Loucy (cell line): ENCODE measurements around the gene CAPNS2.

Source experiments
- H2AFZ ChIP-seq: fragments of 200-600 bp; sonication (generic); 2 replicates; pipeline ENCODE4 v1.6.0; 2016; ENCODE audit warnings: antibody characterized with exemption, mild to moderate bottlenecking, low read length, moderate library complexity
- H3F3A ChIP-seq: fragments of 200-600 bp; 2 replicates; pipeline ENCODE4 v1.6.0; 2016; ENCODE audit warnings: antibody characterized with exemption, low read depth, mild to moderate bottlenecking
- H3K27me3 ChIP-seq: fragments of 200-600 bp; sonication (generic); 2 replicates; pipeline ENCODE4 v1.6.1; 2014; ENCODE audit warnings: low read length, mild to moderate bottlenecking; ENCODE audit not compliant: insufficient read depth, poor library complexity, severe bottlenecking
- H3K36me3 ChIP-seq: fragments of 200-600 bp; sonication (generic); 2 replicates; pipeline ENCODE4 v1.6.1; 2016; ENCODE audit warnings: low read length; ENCODE audit not compliant: insufficient read depth
- H3K4me1 ChIP-seq: fragments of 200-600 bp; sonication (generic); 2 replicates; pipeline ENCODE4 v1.5.1; 2014; ENCODE audit warnings: low read length, mild to moderate bottlenecking; ENCODE audit not compliant: insufficient read depth, poor library complexity, severe bottlenecking
- H3K4me2 ChIP-seq: fragments of 200-600 bp; sonication (generic); 2 replicates; pipeline ENCODE4 v1.6.0; 2014; ENCODE audit warnings: antibody characterized with exemption, low read length, low read depth, mild to moderate bottlenecking; ENCODE audit not compliant: poor library complexity, severe bottlenecking
- H3K4me3 ChIP-seq: fragments of 200-600 bp; sonication (generic); 2 replicates; pipeline ENCODE4 v1.5.1; 2014; ENCODE audit warnings: low read length, mild to moderate bottlenecking, mixed read lengths; ENCODE audit not compliant: poor library complexity, severe bottlenecking
- H3K79me2 ChIP-seq: fragments of 200-600 bp; sonication (generic); 2 replicates; pipeline ENCODE4 v1.6.1; 2014; ENCODE audit warnings: low read length; ENCODE audit not compliant: insufficient read depth
- H3K9ac ChIP-seq: fragments of 200-600 bp; sonication (generic); 2 replicates; pipeline ENCODE4 v1.6.0; 2014; ENCODE audit warnings: mild to moderate bottlenecking, low read depth, low read length, moderate library complexity; ENCODE audit not compliant: poor library complexity, severe bottlenecking
- H3K9me2 ChIP-seq: fragments of 200-600 bp; sonication (generic); replicated peaks from 2 replicates; pipeline ENCODE4 v1.6.1; 2016; ENCODE audit warnings: low read depth, low read length, mixed read lengths
- H3K9me3 ChIP-seq: fragments of 200-600 bp; sonication (generic); 2 replicates; pipeline ENCODE4 v1.6.1; 2014; ENCODE audit warnings: mild to moderate bottlenecking, antibody characterized with exemption, low read length, low read depth; ENCODE audit not compliant: insufficient read depth
- H4K20me1 ChIP-seq: fragments of 200-600 bp; sonication (generic); 2 replicates; pipeline ENCODE4 v1.6.0; 2014; ENCODE audit warnings: antibody characterized with exemption, low read length, mild to moderate bottlenecking; ENCODE audit not compliant: insufficient read depth, poor library complexity, severe bottlenecking
- EZH2phosphoT487 ChIP-seq: fragments of 200-600 bp; IDR thresholded peaks from 2 replicates; pipeline ENCODE4 v1.6.1; 2018; ENCODE audit warnings: antibody characterized with exemption, mild to moderate bottlenecking, moderate library complexity, borderline replicate concordance
- TF ChIP-seq, protein P1 (sequence below): fragments of 200-600 bp; sonication (generic); conservative IDR thresholded peaks from 2 replicates; pipeline ENCODE4 v1.5.1; 2014; ENCODE audit warnings: mild to moderate bottlenecking, antibody characterized with exemption, low read length

The CAPNS2 gene

DNA sequence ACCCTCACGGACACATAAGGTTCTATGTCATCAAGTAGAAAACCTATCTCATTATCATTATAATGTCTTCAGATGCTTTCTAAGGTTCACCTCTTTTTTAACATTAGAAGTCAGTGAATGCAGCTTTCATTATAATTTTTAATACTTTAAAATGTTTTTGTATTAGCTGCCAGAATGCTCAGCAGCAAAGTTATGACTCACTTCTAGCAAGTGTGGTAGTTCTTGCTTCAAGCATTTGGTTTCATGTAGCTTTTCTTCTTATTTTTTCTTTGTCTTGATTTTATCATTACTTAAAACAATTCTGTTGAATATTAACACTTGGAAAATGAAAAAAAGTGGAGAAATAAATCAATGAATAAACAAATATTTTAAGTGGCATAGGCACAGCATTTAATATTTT is 34.3 kb upstream of the CAPNS2 start:
- no peaks in the 10 kb centered on the region for H3K9me3 ChIP-seq
- H3K9me2 ChIP-seq, result no peaks in the 10 kb centered on the region
- H4K20me1 ChIP-seq, result no peaks in the 10 kb centered on the region
- peaks cover 10% of the 10 kb centered on the region for H3K4me1 ChIP-seq
- TF ChIP-seq, protein P1, sequence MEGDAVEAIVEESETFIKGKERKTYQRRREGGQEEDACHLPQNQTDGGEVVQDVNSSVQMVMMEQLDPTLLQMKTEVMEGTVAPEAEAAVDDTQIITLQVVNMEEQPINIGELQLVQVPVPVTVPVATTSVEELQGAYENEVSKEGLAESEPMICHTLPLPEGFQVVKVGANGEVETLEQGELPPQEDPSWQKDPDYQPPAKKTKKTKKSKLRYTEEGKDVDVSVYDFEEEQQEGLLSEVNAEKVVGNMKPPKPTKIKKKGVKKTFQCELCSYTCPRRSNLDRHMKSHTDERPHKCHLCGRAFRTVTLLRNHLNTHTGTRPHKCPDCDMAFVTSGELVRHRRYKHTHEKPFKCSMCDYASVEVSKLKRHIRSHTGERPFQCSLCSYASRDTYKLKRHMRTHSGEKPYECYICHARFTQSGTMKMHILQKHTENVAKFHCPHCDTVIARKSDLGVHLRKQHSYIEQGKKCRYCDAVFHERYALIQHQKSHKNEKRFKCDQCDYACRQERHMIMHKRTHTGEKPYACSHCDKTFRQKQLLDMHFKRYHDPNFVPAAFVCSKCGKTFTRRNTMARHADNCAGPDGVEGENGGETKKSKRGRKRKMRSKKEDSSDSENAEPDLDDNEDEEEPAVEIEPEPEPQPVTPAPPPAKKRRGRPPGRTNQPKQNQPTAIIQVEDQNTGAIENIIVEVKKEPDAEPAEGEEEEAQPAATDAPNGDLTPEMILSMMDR, result no peak
- TF ChIP-seq EZH2phosphoT487, result no peak
- no peak overlapping the region for H3K4me2 ChIP-seq
- H2AFZ ChIP-seq, result no peak overlapping the region
- no peak overlapping the region for H3K9ac ChIP-seq
- H3K4me3 ChIP-seq, result no peak overlapping the region
- no peaks in the 10 kb centered on the region for H3K27me3 ChIP-seq
- no peaks in the 10 kb centered on the region for H3K79me2 ChIP-seq
- H3F3A ChIP-seq, result no peaks in the 10 kb centered on the region
- no peaks in the 10 kb centered on the region for H3K36me3 ChIP-seq

DNA sequence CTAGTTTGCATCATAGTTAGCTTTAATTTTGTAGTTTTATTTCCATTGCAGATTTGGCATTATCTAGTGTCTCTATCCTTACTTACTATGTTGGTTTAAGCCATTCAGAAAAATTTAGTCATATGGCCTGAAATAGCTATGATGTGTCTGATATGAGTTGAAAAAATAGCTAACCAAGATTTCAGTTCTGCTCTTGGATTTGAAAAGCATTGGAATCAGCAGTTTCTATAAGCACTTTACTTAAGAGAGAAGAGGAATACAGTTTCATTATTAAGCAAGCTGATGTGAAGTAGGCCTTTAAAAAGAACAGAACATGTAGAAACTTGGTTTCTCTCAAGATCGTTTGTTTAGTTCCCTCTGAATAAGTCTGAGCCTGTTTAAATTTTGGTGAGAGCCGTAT is 31.7 kb upstream of the CAPNS2 start:
- H3K79me2 ChIP-seq, result no peaks in the 10 kb centered on the region
- H3K9me2 ChIP-seq, result no peaks in the 10 kb centered on the region
- H3F3A ChIP-seq, result no peaks in the 10 kb centered on the region
- H3K9me3 ChIP-seq, result no peaks in the 10 kb centered on the region
- H4K20me1 ChIP-seq, result no peaks in the 10 kb centered on the region
- H3K9ac ChIP-seq, result no peak overlapping the region
- H3K27me3 ChIP-seq, result no peaks in the 10 kb centered on the region
- H2AFZ ChIP-seq, result no peak overlapping the region; the same call in 1 of the 2 replicates
- H3K4me3 ChIP-seq, result no peak overlapping the region
- H3K4me1 ChIP-seq, result peaks cover 19% of the 10 kb centered on the region
- TF ChIP-seq EZH2phosphoT487, result no peak
- TF ChIP-seq, protein P1, result no peak
- no peak overlapping the region for H3K4me2 ChIP-seq
- no peaks in the 10 kb centered on the region for H3K36me3 ChIP-seq

DNA sequence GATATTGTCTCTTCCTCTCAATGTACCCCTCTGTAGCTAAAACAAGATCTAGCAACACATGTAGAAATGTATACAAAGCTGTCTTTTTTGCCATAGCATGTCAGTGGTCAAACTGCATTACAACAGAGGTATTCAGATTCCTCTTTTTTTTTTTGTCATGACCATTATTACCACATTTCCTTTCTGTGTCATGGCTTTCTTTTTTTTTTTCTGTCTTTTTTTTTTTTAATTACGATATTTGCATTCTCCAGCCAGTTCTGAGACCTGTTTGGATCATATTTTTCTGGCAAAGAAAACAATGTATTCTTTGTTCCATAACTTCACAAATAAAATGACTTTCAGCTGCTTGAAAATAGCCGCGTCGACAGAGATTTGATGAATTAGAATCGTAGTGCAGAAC is 27.4 kb upstream of the CAPNS2 start:
- Histone ChIP-seq H2AFZ (no peak overlapping the region), H3K27me3 (no peaks in the 10 kb centered on the region), H3K9ac (no peak overlapping the region), H3F3A (no peaks in the 10 kb centered on the region), H3K4me2 (no peak overlapping the region), H3K79me2 (no peaks in the 10 kb centered on the region), H3K36me3 (no peaks in the 10 kb centered on the region), H3K4me3 (no peak overlapping the region), H4K20me1 (no peaks in the 10 kb centered on the region), H3K9me3 (no peaks in the 10 kb centered on the region), H3K9me2 (no peaks in the 10 kb centered on the region), H3K4me1 (peaks cover 19% of the 10 kb centered on the region)
- TF ChIP-seq EZH2phosphoT487, result no peak
- TF ChIP-seq, protein P1, result no peak
